Measurements from ENCODE around the gene SLC44A1. TPM values are rescaled to one million over a fixed set of nuclear protein-coding genes. Genes with fewer than 3 reads are reported as not detected.

The SLC44A1 gene
- total and polyA plus RNA-seq, 2 of the 13 experiments (the other 11 are each of a cell fraction or from before 2014, with no cell fraction given): 21.4 to 40.8 TPM

DNA sequence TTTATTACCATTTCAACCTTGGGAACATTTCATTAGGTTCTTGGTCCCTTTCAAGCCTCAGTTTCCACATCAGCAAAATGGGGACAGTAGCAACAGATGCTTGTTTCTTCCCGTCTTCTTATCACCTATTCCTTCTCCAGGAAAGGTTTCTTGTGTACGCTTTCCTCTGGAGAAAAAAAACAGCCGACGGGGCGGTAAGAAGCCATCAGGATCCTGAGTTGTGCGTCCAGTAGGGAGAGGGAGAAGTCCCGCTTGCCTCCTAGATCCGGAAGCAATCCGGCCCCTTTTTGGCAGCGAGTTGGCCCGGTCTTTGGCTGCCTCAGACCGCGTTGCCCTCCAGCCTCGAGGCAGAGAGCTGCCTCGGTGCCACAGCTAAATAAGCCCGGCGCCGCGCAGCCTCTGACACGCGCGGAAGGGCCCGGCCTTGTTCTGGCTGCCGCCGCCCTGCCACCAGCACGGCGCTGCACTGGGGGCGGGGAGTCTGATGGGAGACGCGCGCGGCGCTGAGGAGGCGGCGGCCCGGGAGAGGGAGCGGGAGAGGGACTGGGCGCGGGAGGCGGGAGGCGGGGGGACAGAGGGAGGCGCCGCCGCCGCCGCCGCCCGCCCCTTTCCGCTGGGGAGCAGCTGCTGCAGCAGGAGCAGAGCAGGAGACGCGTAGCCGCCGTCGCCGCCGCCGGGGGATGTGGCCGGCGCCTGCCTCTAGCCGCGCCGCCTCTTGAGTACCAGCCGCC lies at the start of gene SLC44A1 (continued):
- TF ChIP-seq ZNF547 (CRISPR knock-in tag; IDR thresholded peaks at IDR 0.05): peak; percentile 97
- peak; percentile 86; the same call in 1 of the 2 replicates for TF ChIP-seq SALL2 (CRISPR knock-in tag; IDR thresholded peaks at IDR 0.05)
- no peak for TF ChIP-seq GRHL1 (CRISPR knock-in tag; conservative IDR thresholded peaks at IDR 0.05)
- peak; percentile 88 for TF ChIP-seq WIZ (CRISPR knock-in tag; IDR thresholded peaks at IDR 0.05)
- peak; percentile 78 for TF ChIP-seq RBFOX2 (IDR thresholded peaks at IDR 0.05; ENCODE audit: low read depth, low read length)
- TF ChIP-seq SNAI1 (CRISPR knock-in tag; IDR thresholded peaks at IDR 0.05; ENCODE audit: borderline replicate concordance): peak; percentile 61; the same call in 1 of the 2 replicates
- TF ChIP-seq, protein P1, sequence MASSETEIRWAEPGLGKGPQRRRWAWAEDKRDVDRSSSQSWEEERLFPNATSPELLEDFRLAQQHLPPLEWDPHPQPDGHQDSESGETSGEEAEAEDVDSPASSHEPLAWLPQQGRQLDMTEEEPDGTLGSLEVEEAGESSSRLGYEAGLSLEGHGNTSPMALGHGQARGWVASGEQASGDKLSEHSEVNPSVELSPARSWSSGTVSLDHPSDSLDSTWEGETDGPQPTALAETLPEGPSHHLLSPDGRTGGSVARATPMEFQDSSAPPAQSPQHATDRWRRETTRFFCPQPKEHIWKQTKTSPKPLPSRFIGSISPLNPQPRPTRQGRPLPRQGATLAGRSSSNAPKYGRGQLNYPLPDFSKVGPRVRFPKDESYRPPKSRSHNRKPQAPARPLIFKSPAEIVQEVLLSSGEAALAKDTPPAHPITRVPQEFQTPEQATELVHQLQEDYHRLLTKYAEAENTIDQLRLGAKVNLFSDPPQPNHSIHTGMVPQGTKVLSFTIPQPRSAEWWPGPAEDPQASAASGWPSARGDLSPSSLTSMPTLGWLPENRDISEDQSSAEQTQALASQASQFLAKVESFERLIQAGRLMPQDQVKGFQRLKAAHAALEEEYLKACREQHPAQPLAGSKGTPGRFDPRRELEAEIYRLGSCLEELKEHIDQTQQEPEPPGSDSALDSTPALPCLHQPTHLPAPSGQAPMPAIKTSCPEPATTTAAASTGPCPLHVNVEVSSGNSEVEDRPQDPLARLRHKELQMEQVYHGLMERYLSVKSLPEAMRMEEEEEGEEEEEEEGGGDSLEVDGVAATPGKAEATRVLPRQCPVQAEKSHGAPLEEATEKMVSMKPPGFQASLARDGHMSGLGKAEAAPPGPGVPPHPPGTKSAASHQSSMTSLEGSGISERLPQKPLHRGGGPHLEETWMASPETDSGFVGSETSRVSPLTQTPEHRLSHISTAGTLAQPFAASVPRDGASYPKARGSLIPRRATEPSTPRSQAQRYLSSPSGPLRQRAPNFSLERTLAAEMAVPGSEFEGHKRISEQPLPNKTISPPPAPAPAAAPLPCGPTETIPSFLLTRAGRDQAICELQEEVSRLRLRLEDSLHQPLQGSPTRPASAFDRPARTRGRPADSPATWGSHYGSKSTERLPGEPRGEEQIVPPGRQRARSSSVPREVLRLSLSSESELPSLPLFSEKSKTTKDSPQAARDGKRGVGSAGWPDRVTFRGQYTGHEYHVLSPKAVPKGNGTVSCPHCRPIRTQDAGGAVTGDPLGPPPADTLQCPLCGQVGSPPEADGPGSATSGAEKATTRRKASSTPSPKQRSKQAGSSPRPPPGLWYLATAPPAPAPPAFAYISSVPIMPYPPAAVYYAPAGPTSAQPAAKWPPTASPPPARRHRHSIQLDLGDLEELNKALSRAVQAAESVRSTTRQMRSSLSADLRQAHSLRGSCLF (CRISPR knock-in tag; IDR thresholded peaks at IDR 0.05; ENCODE audit: borderline replicate concordance): no peak; the same call in 1 of the 2 replicates
- TF ChIP-seq, protein P2, sequence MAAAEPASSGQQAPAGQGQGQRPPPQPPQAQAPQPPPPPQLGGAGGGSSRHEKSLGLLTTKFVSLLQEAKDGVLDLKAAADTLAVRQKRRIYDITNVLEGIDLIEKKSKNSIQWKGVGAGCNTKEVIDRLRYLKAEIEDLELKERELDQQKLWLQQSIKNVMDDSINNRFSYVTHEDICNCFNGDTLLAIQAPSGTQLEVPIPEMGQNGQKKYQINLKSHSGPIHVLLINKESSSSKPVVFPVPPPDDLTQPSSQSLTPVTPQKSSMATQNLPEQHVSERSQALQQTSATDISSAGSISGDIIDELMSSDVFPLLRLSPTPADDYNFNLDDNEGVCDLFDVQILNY (CRISPR knock-in tag; conservative IDR thresholded peaks at IDR 0.05): peak; percentile 79
- peak; percentile 89; the same call in 1 of the 2 replicates for TF ChIP-seq ZNF672 (CRISPR knock-in tag; IDR thresholded peaks at IDR 0.05)
- TF ChIP-seq POGZ (CRISPR knock-in tag; IDR thresholded peaks at IDR 0.05): peak; percentile 99
- peak in 1 of 2 experiments; percentile 96; a peak in 2 of 4 replicates for TF ChIP-seq KLF16 (CRISPR knock-in tag; IDR thresholded peaks at IDR 0.05)
- peak; percentile 98 for TF ChIP-seq ZNF784 (CRISPR knock-in tag; IDR thresholded peaks at IDR 0.05; ENCODE audit: borderline replicate concordance)
- no peak for TF ChIP-seq SRSF1 (optimal IDR thresholded peaks at IDR 0.05; ENCODE audit: low read depth, low read length)
- TF ChIP-seq KDM6A (CRISPR knock-in tag; IDR thresholded peaks at IDR 0.05; ENCODE audit: low read depth): no peak
- no peak for TF ChIP-seq NFIC (IDR thresholded peaks at IDR 0.05; ENCODE audit: low read length)
- TF ChIP-seq ATF1 (CRISPR knock-in tag; IDR thresholded peaks at IDR 0.05): 0 out of 2 replicates have a peak, but pooled peaks have one; percentile 23
- TF ChIP-seq HOMEZ (CRISPR knock-in tag; IDR thresholded peaks at IDR 0.05; ENCODE audit: low read depth): peak; percentile 72
- TF ChIP-seq FOXM1 (CRISPR knock-in tag; IDR thresholded peaks at IDR 0.05): peak; percentile 84; the same call in 1 of the 2 replicates
